ENCODE data around the gene TNS3. TPM values are rescaled to one million over a fixed set of nuclear protein-coding genes. Genes with fewer than 3 reads are reported as not detected.

The TNS3 gene
- total and polyA plus RNA-seq, 9 of the 15 experiments (the other 6 are each of a cell fraction or from before 2014, with no cell fraction given): 0.20 TPM; not detected in 8

DNA sequence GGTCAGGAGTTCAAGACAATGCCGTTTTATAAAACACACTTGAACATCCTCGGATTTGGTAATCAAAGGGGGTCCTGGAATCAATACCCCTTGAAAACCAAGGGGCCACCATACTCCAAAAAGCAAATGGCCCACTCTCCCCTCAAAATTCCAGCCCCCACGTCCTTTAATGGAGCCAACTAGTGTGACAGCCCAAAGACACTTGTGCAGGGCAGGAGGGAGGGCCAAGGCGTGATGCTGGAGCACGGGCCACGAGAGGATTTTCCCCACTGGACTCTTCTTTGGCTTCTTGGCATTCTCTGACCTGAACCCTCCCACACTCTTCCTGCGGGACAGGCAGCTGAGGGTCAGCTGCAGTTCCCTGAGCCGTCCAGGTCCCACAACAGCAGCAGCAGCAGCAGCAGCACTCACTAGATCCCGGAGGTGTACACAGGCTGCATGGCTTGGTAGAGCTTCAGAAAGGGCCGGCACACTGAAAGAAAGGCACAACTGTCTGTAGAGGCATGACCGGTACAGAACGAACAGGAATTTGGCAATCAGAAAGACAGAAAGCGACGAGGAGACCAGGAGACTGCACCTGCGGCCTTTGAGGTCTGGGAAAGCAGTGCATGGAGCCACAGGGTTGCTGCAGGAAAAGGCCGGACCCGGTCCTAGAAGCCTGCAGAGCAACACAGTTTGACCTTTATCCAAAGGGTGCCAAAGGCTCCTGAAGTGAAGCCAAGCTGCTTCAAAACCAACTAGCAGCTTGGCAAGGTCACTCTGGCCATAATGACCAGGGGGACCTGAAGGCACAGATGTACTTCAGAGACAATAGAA lies 168.2 kb downstream of the TNS3 start:
- Histone ChIP-seq H3K9me3 (replicated peaks; ENCODE audit: control insufficient read depth, insufficient read depth, low read depth, low read length) (no peaks in the 10 kb centered on the region), H3K36me3 (ENCODE audit: control insufficient read depth, insufficient read depth, low read length) (no peaks in the 10 kb centered on the region), H3K4me2 (ENCODE audit: insufficient read depth, low read length) (no peak overlapping the region), H2AFZ (ENCODE audit: low read depth, low read length) (no peak overlapping the region), H3K4me3 (no peak overlapping the region), H3K27ac (ENCODE audit: extremely low read depth, low read depth, low read length) (no peak overlapping the region), H3K27me3 (ENCODE audit: control insufficient read depth in 2 of 2, insufficient read depth in 2 of 2, low read length in 2 of 2) (peaks cover 4 to 63% of the 10 kb centered on the region in 2 experiments; a peak in 4 of 5 replicates), H3K9me1 (ENCODE audit: control insufficient read depth, insufficient read depth, low read length) (no peaks in the 10 kb centered on the region), H3K79me2 (ENCODE audit: control insufficient read depth, insufficient read depth, low read length) (no peaks in the 10 kb centered on the region), H3K9ac (ENCODE audit: insufficient read depth in 1 of 2, low read depth in 2 of 2, low read length in 2 of 2) (no peak overlapping the region), H4K20me1 (replicated peaks; ENCODE audit: control insufficient read depth, insufficient read depth, low read length) (0 out of 2 replicates have a peak, but pooled peaks cover 2% of the 10 kb centered on the region), H3K4me1 (replicated peaks in 1 of 2; ENCODE audit: control insufficient read depth in 2 of 2, insufficient read depth in 2 of 2, low read length in 2 of 2) (no peaks in the 10 kb centered on the region)
- BruUV-seq (replicated peaks): no TSS peak
- ChIA-PET POLR2A (no interaction called here), CTCF (ENCODE audit: low intra/inter-chr PET ratio) (no interaction called here)
- ATAC-seq (no peak), FAIRE-seq (no peak), DNase-seq (ENCODE audit: extremely low read depth in 1 of 4, low spot score in 3 of 4) (no peak)
- 0% methylated on average over 17 of the region's 17 CpGs for WGBS (ENCODE audit: insufficient coverage, low coverage, missing lambda C conversion rate)
- in situ Hi-C loops (cut with MboI) (no loop called here), intact Hi-C loops (cut with micrococcal nuclease) (no loop called here)
- TF ChIP-seq CHCHD3 (CRISPR knock-in tag; IDR thresholded peaks at IDR 0.05) (no peak), DDX20 (tag; IDR thresholded peaks at IDR 0.05; ENCODE audit: low read depth) (no peak), SP2 (IDR thresholded peaks at IDR 0.05; ENCODE audit: extremely low read depth, low read depth, low read length, poor library complexity, severe bottlenecking) (no peak), TCFL5 (CRISPR knock-in tag; conservative IDR thresholded peaks at IDR 0.05) (no peak), ZNF707 (CRISPR knock-in tag; conservative IDR thresholded peaks at IDR 0.05) (no peak), SMAD2 (IDR thresholded peaks at IDR 0.05; ENCODE audit: low read depth, low read length) (no peak)
- TF ChIP-seq, protein P1, sequence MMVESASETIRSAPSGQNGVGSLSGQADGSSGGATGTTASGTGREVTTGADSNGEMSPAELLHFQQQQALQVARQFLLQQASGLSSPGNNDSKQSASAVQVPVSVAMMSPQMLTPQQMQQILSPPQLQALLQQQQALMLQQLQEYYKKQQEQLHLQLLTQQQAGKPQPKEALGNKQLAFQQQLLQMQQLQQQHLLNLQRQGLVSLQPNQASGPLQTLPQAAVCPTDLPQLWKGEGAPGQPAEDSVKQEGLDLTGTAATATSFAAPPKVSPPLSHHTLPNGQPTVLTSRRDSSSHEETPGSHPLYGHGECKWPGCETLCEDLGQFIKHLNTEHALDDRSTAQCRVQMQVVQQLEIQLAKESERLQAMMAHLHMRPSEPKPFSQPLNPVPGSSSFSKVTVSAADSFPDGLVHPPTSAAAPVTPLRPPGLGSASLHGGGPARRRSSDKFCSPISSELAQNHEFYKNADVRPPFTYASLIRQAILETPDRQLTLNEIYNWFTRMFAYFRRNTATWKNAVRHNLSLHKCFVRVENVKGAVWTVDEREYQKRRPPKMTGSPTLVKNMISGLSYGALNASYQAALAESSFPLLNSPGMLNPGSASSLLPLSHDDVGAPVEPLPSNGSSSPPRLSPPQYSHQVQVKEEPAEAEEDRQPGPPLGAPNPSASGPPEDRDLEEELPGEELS (CRISPR knock-in tag; IDR thresholded peaks at IDR 0.05; ENCODE audit: borderline replicate concordance): no peak
- TF ChIP-seq, protein P2, sequence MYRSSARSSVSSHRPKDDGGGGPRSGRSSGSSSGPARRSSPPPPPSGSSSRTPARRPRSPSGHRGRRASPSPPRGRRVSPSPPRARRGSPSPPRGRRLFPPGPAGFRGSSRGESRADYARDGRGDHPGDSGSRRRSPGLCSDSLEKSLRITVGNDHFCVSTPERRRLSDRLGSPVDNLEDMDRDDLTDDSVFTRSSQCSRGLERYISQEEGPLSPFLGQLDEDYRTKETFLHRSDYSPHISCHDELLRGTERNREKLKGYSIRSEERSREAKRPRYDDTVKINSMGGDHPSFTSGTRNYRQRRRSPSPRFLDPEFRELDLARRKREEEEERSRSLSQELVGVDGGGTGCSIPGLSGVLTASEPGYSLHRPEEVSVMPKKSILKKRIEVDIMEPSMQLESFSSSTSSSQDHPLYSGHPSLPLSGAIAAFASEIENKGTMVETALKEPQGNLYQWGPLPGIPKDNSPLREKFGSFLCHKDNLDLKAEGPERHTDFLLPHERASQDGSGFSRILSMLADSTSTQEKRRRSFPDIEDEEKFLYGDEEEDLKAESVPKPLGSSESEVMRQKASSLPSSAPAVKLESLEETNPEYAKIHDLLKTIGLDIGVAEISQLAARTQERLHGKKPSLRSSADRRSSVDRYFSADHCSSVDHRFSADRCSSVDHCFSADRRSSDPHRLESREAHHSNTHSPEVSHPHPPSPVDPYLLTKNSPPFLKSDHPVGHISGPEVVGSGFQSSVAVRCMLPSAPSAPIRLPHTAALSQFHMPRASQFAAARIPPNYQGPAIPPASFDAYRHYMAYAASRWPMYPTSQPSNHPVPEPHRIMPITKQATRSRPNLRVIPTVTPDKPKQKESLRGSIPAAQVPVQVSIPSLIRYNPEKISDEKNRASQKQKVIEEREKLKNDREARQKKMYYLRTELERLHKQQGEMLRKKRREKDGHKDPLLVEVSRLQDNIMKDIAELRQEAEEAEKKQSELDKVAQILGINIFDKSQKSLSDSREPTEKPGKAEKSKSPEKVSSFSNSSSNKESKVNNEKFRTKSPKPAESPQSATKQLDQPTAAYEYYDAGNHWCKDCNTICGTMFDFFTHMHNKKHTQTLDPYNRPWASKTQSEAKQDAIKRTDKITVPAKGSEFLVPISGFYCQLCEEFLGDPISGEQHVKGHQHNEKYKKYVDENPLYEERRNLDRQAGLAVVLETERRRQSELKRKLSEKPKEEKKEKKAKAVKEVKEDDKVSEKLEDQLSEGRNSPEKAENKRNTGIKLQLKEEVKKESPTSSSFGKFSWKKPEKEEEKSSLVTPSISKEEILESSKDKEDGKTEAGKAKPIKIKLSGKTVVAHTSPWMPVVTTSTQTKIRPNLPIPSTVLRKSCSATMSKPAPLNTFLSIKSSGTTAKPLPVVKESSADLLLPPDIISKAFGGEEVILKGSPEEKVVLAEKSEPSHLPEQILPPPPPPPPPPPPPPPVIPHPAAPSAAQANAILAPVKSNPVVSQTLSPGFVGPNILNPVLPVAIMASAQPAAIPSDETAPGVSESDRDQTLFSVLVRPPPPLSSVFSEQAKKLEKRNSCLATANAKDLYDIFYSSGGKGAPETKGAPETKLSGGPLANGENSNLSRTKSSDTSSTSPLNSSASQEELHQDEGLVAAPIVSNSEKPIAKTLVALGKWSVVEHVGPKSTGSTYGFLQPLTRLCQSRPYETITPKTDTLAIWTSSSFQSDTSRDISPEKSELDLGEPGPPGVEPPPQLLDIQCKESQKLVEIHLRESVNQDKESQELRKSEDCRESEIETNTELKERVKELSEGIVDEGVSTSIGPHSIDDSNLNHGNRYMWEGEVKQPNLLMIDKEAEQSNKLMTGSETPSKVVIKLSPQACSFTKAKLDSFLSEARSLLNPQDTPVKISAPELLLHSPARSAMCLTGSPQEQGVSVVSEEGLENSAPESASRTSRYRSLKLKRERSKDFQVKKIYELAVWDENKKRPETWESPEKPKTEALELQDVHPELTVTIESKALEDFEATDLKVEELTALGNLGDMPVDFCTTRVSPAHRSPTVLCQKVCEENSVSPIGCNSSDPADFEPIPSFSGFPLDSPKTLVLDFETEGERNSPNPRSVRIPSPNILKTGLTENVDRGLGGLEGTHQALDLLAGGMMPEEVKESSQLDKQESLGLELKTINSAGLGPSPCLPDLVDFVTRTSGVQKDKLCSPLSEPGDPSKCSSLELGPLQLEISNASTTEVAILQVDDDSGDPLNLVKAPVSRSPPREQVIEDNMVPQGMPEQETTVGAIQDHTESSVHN (IDR thresholded peaks at IDR 0.05; ENCODE audit: borderline replicate concordance in 1 of 2, low read depth in 1 of 2): no peak
- TF ChIP-seq, protein P3, sequence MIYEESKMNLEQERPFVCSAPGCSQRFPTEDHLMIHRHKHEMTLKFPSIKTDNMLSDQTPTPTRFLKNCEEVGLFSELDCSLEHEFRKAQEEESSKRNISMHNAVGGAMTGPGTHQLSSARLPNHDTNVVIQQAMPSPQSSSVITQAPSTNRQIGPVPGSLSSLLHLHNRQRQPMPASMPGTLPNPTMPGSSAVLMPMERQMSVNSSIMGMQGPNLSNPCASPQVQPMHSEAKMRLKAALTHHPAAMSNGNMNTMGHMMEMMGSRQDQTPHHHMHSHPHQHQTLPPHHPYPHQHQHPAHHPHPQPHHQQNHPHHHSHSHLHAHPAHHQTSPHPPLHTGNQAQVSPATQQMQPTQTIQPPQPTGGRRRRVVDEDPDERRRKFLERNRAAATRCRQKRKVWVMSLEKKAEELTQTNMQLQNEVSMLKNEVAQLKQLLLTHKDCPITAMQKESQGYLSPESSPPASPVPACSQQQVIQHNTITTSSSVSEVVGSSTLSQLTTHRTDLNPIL (CRISPR knock-in tag; IDR thresholded peaks at IDR 0.05): no peak
